ENCODE measurements around the gene MVB12B. TPM values are rescaled to one million over a fixed set of nuclear protein-coding genes. Genes with fewer than 3 reads are reported as not detected.

MVB12B gene
- total RNA-seq, 1 experiment from 2014 or later = 10.9 TPM

- no peak overlapping the region for H2AFZ ChIP-seq (ENCODE audit: low read depth, low read length, poor library complexity, severe bottlenecking)
- H3K27ac ChIP-seq (ENCODE audit: low read depth, low read length) = no peak overlapping the region
- no peaks in the 10 kb centered on the region for H3K36me3 ChIP-seq (ENCODE audit: control insufficient read depth in 1 of 2, insufficient read depth in 2 of 2, low read length in 2 of 2)
- POLR2A ChIA-PET = no interaction called here
- no peaks in the 10 kb centered on the region for H3K79me2 ChIP-seq (ENCODE audit: insufficient read depth, low read length)
- no peak overlapping the region for H3K4me2 ChIP-seq (ENCODE audit: low read length)
- no peaks in the 10 kb centered on the region for H4K20me1 ChIP-seq (ENCODE audit: insufficient read depth)
- ATAC-seq (no peak), DNase-seq (ENCODE audit: low read depth, low spot score) (peak; percentile 35)
- no peaks in the 10 kb centered on the region for H3K9me2 ChIP-seq (ENCODE audit: insufficient read depth)
- no peak overlapping the region for H3K9ac ChIP-seq (ENCODE audit: low read length)
- RAD21 ChIA-PET (ENCODE audit: low non-redundant PET in 1 of 2, low total read pairs in 2 of 2, uncharacterized antibody in 2 of 2, unreplicated experiment in 2 of 2) = no interaction called here
- CTCF ChIA-PET = interaction anchor here (1.1 to 1.2 kb wide), 2 partner anchors 11 to 18 kb away, joined by 3 to 4 read pairs; no protein-coding TSS in a partner anchor
- H3K4me1 ChIP-seq (ENCODE audit: control insufficient read depth in 1 of 2, insufficient read depth in 2 of 2, low read length in 2 of 2) = peaks cover 9 to 27% of the 10 kb centered on the region in 2 experiments
- BruUV-seq (replicated peaks) = no TSS peak
- no peaks in the 10 kb centered on the region for H3K27me3 ChIP-seq (ENCODE audit: insufficient read depth, low read length)
- H3K9me3 ChIP-seq (ENCODE audit: control insufficient read depth in 1 of 2, insufficient read depth in 1 of 2, low read depth in 1 of 2, low read length in 2 of 2) = no peaks in the 10 kb centered on the region
- intact Hi-C loops (cut with micrococcal nuclease) = no loop called here
- TF ChIP-seq CEBPB (IDR thresholded peaks at IDR 0.05; ENCODE audit: low read depth) (peak; percentile 88), POLR2AphosphoS5 (IDR thresholded peaks at IDR 0.05; ENCODE audit: low read depth, low read length) (peak; percentile 37; the same call in 1 of the 2 replicates), EZH2 (IDR thresholded peaks at IDR 0.05) (no peak)
- no peak overlapping the region for H3K4me3 ChIP-seq (replicated peaks in 1 of 2; ENCODE audit: low read depth in 1 of 2, low read length in 2 of 2)
These were observed 90.4 kb downstream of the MVB12B start for GRCh38 chr9:126417043-126417442.

DNA sequence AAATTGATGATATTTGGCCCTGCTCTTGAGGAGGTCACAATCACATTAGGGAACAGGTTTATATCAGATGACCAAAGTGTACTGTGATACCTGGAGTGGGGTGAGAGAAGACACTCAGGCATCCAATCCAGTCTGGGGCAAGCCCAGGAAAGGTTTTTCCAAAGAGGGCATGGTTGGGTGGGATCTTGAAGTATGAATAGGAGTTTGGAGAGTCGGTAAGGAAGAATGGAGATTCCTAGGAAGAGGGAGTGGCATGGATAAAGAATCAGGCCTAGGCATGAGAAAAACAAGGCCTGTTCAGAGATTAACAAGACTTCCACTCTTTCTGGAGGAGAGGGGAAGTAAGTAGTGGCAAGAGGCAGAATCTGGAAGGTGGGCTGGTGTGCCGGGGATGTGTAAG, 91.1 kb downstream of the MVB12B start:
- Histone ChIP-seq H2AFZ (ENCODE audit: low read depth, low read length, poor library complexity, severe bottlenecking) (no peak overlapping the region), H3K27me3 (ENCODE audit: insufficient read depth, low read length) (no peaks in the 10 kb centered on the region), H3K9ac (ENCODE audit: low read length) (no peak overlapping the region), H3K4me1 (ENCODE audit: control insufficient read depth in 1 of 2, insufficient read depth in 2 of 2, low read length in 2 of 2) (peaks cover 9 to 27% of the 10 kb centered on the region in 2 experiments), H3K4me2 (ENCODE audit: low read length) (no peak overlapping the region), H3K36me3 (ENCODE audit: control insufficient read depth in 1 of 2, insufficient read depth in 2 of 2, low read length in 2 of 2) (no peaks in the 10 kb centered on the region), H3K27ac (ENCODE audit: low read depth, low read length) (no peak overlapping the region), H3K79me2 (ENCODE audit: insufficient read depth, low read length) (no peaks in the 10 kb centered on the region), H3K9me2 (ENCODE audit: insufficient read depth) (no peaks in the 10 kb centered on the region), H3K4me3 (replicated peaks in 1 of 2; ENCODE audit: low read depth in 1 of 2, low read length in 2 of 2) (no peak overlapping the region), H4K20me1 (ENCODE audit: insufficient read depth) (no peaks in the 10 kb centered on the region), H3K9me3 (ENCODE audit: control insufficient read depth in 1 of 2, insufficient read depth in 1 of 2, low read depth in 1 of 2, low read length in 2 of 2) (no peaks in the 10 kb centered on the region)
- no TSS peak for BruUV-seq (replicated peaks)
- DNase-seq (ENCODE audit: low read depth, low spot score) (no peak), ATAC-seq (no peak)
- ChIA-PET CTCF (interaction anchor here (1.1 to 1.2 kb wide), 2 partner anchors 10 to 19 kb away, joined by 3 to 4 read pairs; no protein-coding TSS in a partner anchor), RAD21 (ENCODE audit: low non-redundant PET in 1 of 2, low total read pairs in 2 of 2, uncharacterized antibody in 2 of 2, unreplicated experiment in 2 of 2) (no interaction called here), POLR2A (no interaction called here)
- intact Hi-C loops (cut with micrococcal nuclease) = no loop called here
- no peak for TF ChIP-seq ATF3 (IDR thresholded peaks at IDR 0.05)
- no peak for TF ChIP-seq CTCF (IDR thresholded peaks at IDR 0.05 in 2 of 3, conservative IDR thresholded peaks at IDR 0.05 in 1 of 3; ENCODE audit: borderline replicate concordance in 1 of 3, insufficient read depth in 1 of 3, low read depth in 2 of 3, low read length in 2 of 3)
- TF ChIP-seq EZH2 (IDR thresholded peaks at IDR 0.05) = no peak
- TF ChIP-seq CEBPB (IDR thresholded peaks at IDR 0.05; ENCODE audit: low read depth) = no peak
- no peak for TF ChIP-seq JUND (IDR thresholded peaks at IDR 0.05)
- TF ChIP-seq TCF7L2 (IDR thresholded peaks at IDR 0.05; ENCODE audit: borderline replicate concordance, extremely low read depth, insufficient read depth, insufficient read length) = no peak
- TF ChIP-seq SP1 (IDR thresholded peaks at IDR 0.05; ENCODE audit: low read depth) = no peak
- TF ChIP-seq ZNF274 (IDR thresholded peaks at IDR 0.05; ENCODE audit: low read depth, low read length) = no peak
- no peak for TF ChIP-seq FOSL1 (IDR thresholded peaks at IDR 0.05; ENCODE audit: low read depth)
- TF ChIP-seq YY1 (IDR thresholded peaks at IDR 0.05; ENCODE audit: extremely low read depth, insufficient replicate concordance, low read depth, low read length) = no peak
- TF ChIP-seq, protein P1, sequence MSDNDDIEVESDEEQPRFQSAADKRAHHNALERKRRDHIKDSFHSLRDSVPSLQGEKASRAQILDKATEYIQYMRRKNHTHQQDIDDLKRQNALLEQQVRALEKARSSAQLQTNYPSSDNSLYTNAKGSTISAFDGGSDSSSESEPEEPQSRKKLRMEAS (IDR thresholded peaks at IDR 0.05) = no peak
- no peak for TF ChIP-seq POLR2AphosphoS5 (IDR thresholded peaks at IDR 0.05; ENCODE audit: low read depth, low read length)
- no peak for TF ChIP-seq EGR1 (IDR thresholded peaks at IDR 0.05; ENCODE audit: low read depth)
- TF ChIP-seq EZH2phosphoT487 (IDR thresholded peaks at IDR 0.05; ENCODE audit: borderline replicate concordance) = no peak
- no peak for TF ChIP-seq ZFX (IDR thresholded peaks at IDR 0.05)
- no peak for TF ChIP-seq RAD21 (IDR thresholded peaks at IDR 0.05; ENCODE audit: low read depth)
- TF ChIP-seq ZBTB33 (IDR thresholded peaks at IDR 0.05; ENCODE audit: extremely low read depth, insufficient replicate concordance, low read length) = no peak

Data from HCT116 (cell line).